ENCODE data around the gene CLCN3. TPM values are rescaled to one million over a fixed set of nuclear protein-coding genes. Genes with fewer than 3 reads are reported as not detected.
A peak's percentile ranks its signal among the peaks of the same experiment; 100 is the strongest.

Gene CLCN3
- total RNA-seq, 2 donors from 2014 or later = 36.4 to 43.8 TPM

- Histone ChIP-seq H3K9me3 (ENCODE audit: control insufficient read depth, low read length) (peaks cover 19% of the 10 kb centered on the region), H3K36me3 (ENCODE audit: control insufficient read depth, insufficient read depth, low read length) (peaks cover 7% of the 10 kb centered on the region), H3K27me3 (ENCODE audit: control insufficient read depth, insufficient read depth, low read length, poor library complexity, severe bottlenecking) (no peaks in the 10 kb centered on the region), H3K27ac (ENCODE audit: low read depth, low read length) (no peak overlapping the region), H3K4me3 (ENCODE audit: low read length) (no peak overlapping the region), H3K9ac (ENCODE audit: extremely low read depth, low read length, poor library complexity, severe bottlenecking) (no peak overlapping the region), H3K4me1 (ENCODE audit: control insufficient read depth, insufficient read depth, low read length) (peaks cover 3% of the 10 kb centered on the region)
- H3K4me1 Mint-ChIP-seq = peaks cover 30% of the 10 kb centered on the region
- TF ChIP-seq, protein P1, sequence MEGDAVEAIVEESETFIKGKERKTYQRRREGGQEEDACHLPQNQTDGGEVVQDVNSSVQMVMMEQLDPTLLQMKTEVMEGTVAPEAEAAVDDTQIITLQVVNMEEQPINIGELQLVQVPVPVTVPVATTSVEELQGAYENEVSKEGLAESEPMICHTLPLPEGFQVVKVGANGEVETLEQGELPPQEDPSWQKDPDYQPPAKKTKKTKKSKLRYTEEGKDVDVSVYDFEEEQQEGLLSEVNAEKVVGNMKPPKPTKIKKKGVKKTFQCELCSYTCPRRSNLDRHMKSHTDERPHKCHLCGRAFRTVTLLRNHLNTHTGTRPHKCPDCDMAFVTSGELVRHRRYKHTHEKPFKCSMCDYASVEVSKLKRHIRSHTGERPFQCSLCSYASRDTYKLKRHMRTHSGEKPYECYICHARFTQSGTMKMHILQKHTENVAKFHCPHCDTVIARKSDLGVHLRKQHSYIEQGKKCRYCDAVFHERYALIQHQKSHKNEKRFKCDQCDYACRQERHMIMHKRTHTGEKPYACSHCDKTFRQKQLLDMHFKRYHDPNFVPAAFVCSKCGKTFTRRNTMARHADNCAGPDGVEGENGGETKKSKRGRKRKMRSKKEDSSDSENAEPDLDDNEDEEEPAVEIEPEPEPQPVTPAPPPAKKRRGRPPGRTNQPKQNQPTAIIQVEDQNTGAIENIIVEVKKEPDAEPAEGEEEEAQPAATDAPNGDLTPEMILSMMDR (conservative IDR thresholded peaks at IDR 0.05) = no peak
- DNase-seq = no peak
- peaks cover 25% of the 10 kb centered on the region for H3K36me3 Mint-ChIP-seq (ENCODE audit: low read depth)
- H3K27me3 Mint-ChIP-seq (ENCODE audit: insufficient read depth) = no peaks in the 10 kb centered on the region
- H3K9me3 Mint-ChIP-seq = peaks cover 26% of the 10 kb centered on the region
- no peak overlapping the region for H3K27ac Mint-ChIP-seq
- 75 to 91% methylated on average over 1 to 2 of the region's 2 CpGs for WGBS, 2 experiments (ENCODE audit: insufficient coverage in 1 of 2, insufficient read length in 1 of 2)
- H3K4me3 Mint-ChIP-seq = no peak overlapping the region
These were observed 43.5 kb downstream of the CLCN3 start for GRCh38 chr4:169663831-169664230.

DNA sequence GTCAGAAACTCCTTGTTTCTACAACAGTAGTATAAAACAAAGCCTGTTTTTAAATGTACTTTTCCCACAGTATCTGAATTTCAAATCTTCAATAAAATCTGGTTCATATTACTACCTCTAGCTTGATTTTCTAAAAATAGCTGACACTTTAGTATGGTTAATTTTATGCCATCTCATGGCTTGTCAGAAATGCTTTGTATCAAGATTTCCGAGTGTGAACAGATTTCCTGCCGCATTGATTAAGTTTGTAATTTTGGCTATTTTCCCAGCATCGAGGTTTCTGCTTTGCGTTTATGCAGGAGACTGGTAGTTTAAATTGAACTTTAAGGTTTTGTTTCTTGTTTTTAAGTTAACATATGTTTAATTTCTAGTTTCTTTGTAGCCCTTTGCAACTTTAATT lies 44.2 kb downstream of the CLCN3 start:
- Histone ChIP-seq H3K27ac (ENCODE audit: low read depth, low read length) (no peak overlapping the region), H3K4me1 (ENCODE audit: control insufficient read depth, insufficient read depth, low read length) (peaks cover 3% of the 10 kb centered on the region), H3K4me3 (ENCODE audit: low read length) (no peak overlapping the region), H3K9me3 (ENCODE audit: control insufficient read depth, low read length) (peaks cover 19% of the 10 kb centered on the region), H3K36me3 (ENCODE audit: control insufficient read depth, insufficient read depth, low read length) (peaks cover 7% of the 10 kb centered on the region), H3K27me3 (ENCODE audit: control insufficient read depth, insufficient read depth, low read length, poor library complexity, severe bottlenecking) (no peaks in the 10 kb centered on the region), H3K9ac (ENCODE audit: extremely low read depth, low read length, poor library complexity, severe bottlenecking) (no peak overlapping the region)
- Mint-ChIP-seq H3K27ac (no peak overlapping the region), H3K36me3 (ENCODE audit: low read depth) (peaks cover 27% of the 10 kb centered on the region), H3K4me1 (peaks cover 24% of the 10 kb centered on the region), H3K9me3 (peaks cover 26% of the 10 kb centered on the region), H3K4me3 (no peak overlapping the region), H3K27me3 (ENCODE audit: insufficient read depth) (no peaks in the 10 kb centered on the region)
- 87 to 96% methylated on average over 3 to 4 of the region's 4 CpGs for WGBS, 2 experiments (ENCODE audit: insufficient coverage in 1 of 2, insufficient read length in 1 of 2)
- TF ChIP-seq, protein P1 (conservative IDR thresholded peaks at IDR 0.05) = no peak
- DNase-seq = no peak

GRCh38 chr4:169665046-169665737 lies 44.8 kb downstream of the CLCN3 start:
- TF ChIP-seq, protein P1 (conservative IDR thresholded peaks at IDR 0.05) = no peak
- Histone ChIP-seq H3K36me3 (ENCODE audit: control insufficient read depth, insufficient read depth, low read length) (peaks cover 7% of the 10 kb centered on the region), H3K27me3 (ENCODE audit: control insufficient read depth, insufficient read depth, low read length, poor library complexity, severe bottlenecking) (no peaks in the 10 kb centered on the region), H3K9ac (ENCODE audit: extremely low read depth, low read length, poor library complexity, severe bottlenecking) (no peak overlapping the region), H3K4me1 (ENCODE audit: control insufficient read depth, insufficient read depth, low read length) (peaks cover 3% of the 10 kb centered on the region), H3K4me3 (ENCODE audit: low read length) (peak overlapping the region; percentile 3), H3K27ac (ENCODE audit: low read depth, low read length) (no peak overlapping the region), H3K9me3 (ENCODE audit: control insufficient read depth, low read length) (peaks cover 19% of the 10 kb centered on the region)
- H3K4me1 Mint-ChIP-seq = peaks cover 19% of the 10 kb centered on the region
- no peak overlapping the region for H3K4me3 Mint-ChIP-seq
- no peak overlapping the region for H3K27ac Mint-ChIP-seq
- peaks cover 26% of the 10 kb centered on the region for H3K9me3 Mint-ChIP-seq
- WGBS, 2 experiments (ENCODE audit: insufficient coverage in 1 of 2, insufficient read length in 1 of 2) = 92 to 100% methylated on average over 1 to 2 of the region's 2 CpGs
- H3K27me3 Mint-ChIP-seq (ENCODE audit: insufficient read depth) = no peaks in the 10 kb centered on the region
- H3K36me3 Mint-ChIP-seq (ENCODE audit: low read depth) = peaks cover 29% of the 10 kb centered on the region
- no peak for DNase-seq
